H1 (cell line): Measurements from ENCODE around the gene TRIL.

Experiments
- CTCF ChIP-seq, 3 experiments: IDR thresholded peaks; 1 replicate in 2 of 3; 2 replicates in 1 of 3; pipeline versions ENCODE4 v1.5.1 to v1.6.1; 2011; ENCODE audit warnings: low read length in 3 of 3, mild to moderate bottlenecking in 3 of 3, inconsistent platforms in 2 of 3, low read depth in 1 of 3, moderate library complexity in 1 of 3; ENCODE audit not compliant: insufficient read depth in 1 of 3; ENCODE audit errors: control extremely low read depth in 1 of 3
- EP300 ChIP-seq, 2 experiments: IDR thresholded peaks; 1 replicate in 1 of 2; 2 replicates in 1 of 2; pipeline ENCODE4 v1.6.1; 2011 to 2012; ENCODE audit warnings: low read depth in 2 of 2, low read length in 2 of 2, mild to moderate bottlenecking in 2 of 2, borderline replicate concordance in 1 of 2, inconsistent platforms in 1 of 2, moderate library complexity in 1 of 2
- HDAC6 ChIP-seq: IDR thresholded peaks from one replicate; pipeline ENCODE4 v1.7.1; 2012; ENCODE audit warnings: low read depth, mild to moderate bottlenecking, inconsistent platforms, low read length, moderate library complexity
- JUND ChIP-seq: IDR thresholded peaks from 2 replicates; pipeline ENCODE4 v1.6.1; 2011; ENCODE audit warnings: mild to moderate bottlenecking, improper control_type of control experiment, low read length
- POLR2AphosphoS5 ChIP-seq: IDR thresholded peaks from 2 replicates; pipeline ENCODE4 v1.6.1; 2011; ENCODE audit warnings: low read depth, low read length
- TAF1 ChIP-seq: IDR thresholded peaks from 2 replicates; pipeline ENCODE4 v1.6.1; 2011; ENCODE audit warnings: mild to moderate bottlenecking, low read depth, low read length
- TEAD4 ChIP-seq: IDR thresholded peaks from 2 replicates; pipeline ENCODE4 v1.6.1; 2012; ENCODE audit warnings: low read depth, low read length, inconsistent platforms, mixed read lengths
- ZNF274 ChIP-seq: IDR thresholded peaks from 2 replicates; pipeline ENCODE4 v1.7.0; 2012; ENCODE audit warnings: low read length, borderline replicate concordance; ENCODE audit errors: extremely low read depth

DNA sequence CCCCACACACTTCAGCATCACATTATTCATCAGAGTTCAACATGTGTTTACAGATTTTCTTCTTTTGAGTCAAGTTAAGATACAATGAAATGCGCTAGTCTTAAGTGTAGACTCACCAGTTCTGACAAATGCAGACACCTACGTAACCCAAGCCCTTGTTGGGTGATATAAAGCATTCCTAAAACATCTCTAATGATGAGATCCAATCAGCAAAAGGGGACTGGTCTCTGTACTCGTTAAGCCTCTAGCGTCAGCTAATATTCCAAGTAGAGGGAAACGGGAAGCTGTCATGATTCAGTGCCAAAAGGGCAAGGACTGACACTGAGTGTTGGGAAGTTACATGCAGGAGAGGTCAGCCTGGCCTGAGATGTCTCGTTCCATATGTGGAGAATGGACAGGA, 38.7 kb upstream of the TRIL start:
- TF ChIP-seq JUND (no peak), CTCF (IDR thresholded peaks at IDR 0.05; ENCODE audit: control extremely low read depth in 1 of 3, insufficient read depth in 1 of 3, low read depth in 1 of 3, low read length in 3 of 3) (no peak), HDAC6 (no peak), EP300 (IDR thresholded peaks at IDR 0.05; ENCODE audit: borderline replicate concordance in 1 of 2, low read depth in 2 of 2, low read length in 2 of 2) (no peak), POLR2AphosphoS5 (no peak), TEAD4 (no peak), TAF1 (no peak), ZNF274 (no peak)
